HUDEP-2 (cell line): ENCODE results near the gene KIF26B.

Experiments
- DNase-seq, 76 experiments: peaks; one replicate each; lab custom pipeline; 2025; ENCODE audit not compliant: unreplicated experiment in 76 of 76; lab: John Stamatoyannopoulos, UW

Gene KIF26B

GRCh38 chr1:245580651-245581050, 425.9 kb downstream of the KIF26B start:
- no peak for DNase-seq

DNA sequence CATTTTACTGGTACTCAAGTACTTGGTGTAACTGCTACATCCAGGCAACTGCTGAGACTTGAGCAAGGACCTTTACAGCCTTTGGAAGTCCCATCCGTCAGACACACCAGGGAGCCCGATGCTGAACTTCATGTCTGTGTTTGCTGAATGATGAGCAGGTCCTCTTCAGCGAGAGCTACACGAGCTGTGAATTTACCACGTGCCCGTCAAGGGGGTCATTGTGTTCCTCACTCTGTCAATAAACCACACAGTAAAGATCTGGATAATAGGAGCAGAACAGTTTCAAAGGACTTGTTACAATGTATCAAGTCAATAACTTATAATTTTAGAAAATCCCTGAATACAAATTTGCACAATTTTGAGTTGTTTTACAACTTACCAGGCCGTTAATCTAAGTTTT, 427.2 kb downstream of the KIF26B start:
- DNase-seq = no peak

DNA sequence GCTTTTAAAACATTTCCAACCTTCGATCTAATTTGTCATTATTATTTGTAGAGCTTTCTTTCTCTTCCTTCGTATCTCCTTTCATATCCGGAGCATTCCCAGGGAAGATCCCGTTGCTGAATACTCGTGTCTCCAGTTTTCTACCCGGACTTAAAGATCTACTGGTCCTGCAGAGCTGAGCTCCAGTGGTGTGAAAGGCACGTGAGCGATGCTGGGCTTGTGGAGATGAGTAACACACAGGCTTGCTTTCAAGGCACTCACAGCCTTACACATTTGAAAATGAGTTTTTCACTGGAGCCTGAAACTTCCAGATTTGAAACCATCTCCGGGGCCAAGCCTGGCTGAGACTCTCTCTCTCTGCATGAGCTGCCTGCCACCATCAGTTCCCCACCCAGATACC, 428.3 kb downstream of the KIF26B start:
- no peak for DNase-seq

DNA sequence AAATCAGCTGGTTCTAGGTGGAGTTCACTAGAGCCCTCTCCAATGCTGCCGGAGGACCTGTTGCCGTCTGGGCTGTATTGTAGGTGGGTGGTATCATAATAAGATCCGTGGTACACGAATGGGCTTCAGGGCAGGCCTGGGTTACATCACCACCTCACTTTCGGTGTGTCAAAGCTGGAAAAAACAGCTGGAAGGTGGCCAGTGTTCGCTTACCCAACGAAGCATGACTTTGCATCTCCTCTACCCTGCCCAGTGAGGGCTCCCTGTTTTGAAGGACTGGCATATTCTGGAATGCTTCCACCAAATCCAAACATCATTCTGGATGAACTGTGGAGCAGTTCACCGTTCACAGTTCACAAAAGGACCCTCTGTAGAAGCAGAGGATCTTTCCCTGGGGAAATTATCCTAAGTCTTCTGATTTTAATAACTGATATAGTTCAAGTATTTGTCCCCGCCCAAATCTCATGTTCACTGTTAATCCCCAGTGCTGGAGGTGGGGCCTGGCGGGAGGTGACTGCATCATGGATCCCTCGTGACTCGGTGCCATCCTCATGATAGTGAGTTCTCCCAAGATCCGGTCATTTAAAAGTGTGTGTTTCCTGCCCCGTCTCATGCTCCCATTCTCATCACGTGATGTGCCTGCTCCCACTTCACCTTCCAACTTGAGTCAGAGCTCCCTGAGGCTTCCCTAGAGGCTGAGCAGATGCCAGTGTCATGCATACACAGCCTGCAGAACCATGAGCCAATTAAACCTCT, 429.0 kb downstream of the KIF26B start:
- DNase-seq = no peak

- no peak for DNase-seq
Measured at GRCh38 chr1:245585252-245585959, 430.6 kb downstream of the KIF26B start.

GRCh38 chr1:245587435-245588115, 432.8 kb downstream of the KIF26B start:
- DNase-seq = no peak

DNA sequence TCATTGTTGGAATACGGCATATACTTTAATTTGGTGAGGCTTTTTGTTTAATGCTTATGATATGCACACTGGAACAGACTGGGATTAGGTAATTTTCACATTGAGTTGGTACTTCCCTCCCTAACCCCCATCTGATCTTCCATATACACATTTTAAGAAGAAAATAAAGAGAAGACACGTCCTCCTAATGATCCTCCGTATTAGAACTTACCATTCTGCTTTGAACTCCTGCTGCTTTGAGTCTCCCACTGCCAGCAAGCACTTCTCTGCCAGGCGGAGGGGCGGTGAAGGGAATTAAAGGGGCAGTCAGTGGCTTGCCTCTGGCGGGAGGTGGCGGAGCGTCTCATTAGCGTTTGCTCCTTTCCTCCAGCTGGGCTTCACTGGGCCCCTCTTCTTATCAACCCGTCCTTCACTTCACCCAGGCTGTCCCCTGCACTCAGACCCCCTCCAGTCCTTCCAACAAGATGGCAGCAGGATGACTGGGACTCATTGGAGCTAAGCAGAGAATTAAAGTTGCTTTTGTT, 433.4 kb downstream of the KIF26B start:
- no peak for DNase-seq

DNA sequence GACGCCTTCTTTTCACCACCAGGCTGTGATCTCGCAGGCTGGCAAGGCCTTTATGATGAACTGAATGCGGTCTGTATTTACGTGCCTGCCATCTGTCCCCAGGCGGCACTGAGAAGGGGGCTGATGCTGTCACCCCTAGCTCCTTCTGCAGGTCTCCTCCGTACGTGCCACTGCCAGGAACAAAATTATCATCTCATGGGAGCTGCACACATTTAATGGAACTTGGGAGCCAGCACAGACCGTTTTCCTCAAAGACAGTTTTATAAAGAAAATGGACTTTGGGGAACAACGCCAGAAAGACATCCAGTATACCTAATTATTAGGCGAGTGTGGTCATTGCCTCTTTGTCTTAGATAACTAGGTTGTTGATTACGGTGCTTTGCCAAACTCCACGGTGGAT, 434.5 kb downstream of the KIF26B start:
- DNase-seq = no peak

GRCh38 chr1:245589906-245590305, 435.1 kb downstream of the KIF26B start:
- no peak for DNase-seq

GRCh38 chr1:245590726-245591125, 435.9 kb downstream of the KIF26B start:
- no peak for DNase-seq

GRCh38 chr1:245591346-245592188, 436.8 kb downstream of the KIF26B start:
- DNase-seq = no peak

DNA sequence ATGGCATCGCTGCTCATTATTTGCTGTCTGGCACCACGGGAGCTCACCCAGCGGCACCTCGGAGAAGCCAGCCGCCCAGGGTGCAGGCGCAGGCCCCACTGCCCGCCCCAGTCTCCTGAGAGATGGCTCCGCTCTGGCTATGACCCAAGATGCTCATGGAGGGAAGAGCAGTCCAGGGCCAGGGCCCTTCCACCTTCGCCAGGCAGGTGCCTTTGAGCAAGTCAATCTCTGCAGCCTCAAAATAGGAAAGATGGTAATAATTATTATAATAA, 437.3 kb downstream of the KIF26B start:
- DNase-seq = no peak

DNA sequence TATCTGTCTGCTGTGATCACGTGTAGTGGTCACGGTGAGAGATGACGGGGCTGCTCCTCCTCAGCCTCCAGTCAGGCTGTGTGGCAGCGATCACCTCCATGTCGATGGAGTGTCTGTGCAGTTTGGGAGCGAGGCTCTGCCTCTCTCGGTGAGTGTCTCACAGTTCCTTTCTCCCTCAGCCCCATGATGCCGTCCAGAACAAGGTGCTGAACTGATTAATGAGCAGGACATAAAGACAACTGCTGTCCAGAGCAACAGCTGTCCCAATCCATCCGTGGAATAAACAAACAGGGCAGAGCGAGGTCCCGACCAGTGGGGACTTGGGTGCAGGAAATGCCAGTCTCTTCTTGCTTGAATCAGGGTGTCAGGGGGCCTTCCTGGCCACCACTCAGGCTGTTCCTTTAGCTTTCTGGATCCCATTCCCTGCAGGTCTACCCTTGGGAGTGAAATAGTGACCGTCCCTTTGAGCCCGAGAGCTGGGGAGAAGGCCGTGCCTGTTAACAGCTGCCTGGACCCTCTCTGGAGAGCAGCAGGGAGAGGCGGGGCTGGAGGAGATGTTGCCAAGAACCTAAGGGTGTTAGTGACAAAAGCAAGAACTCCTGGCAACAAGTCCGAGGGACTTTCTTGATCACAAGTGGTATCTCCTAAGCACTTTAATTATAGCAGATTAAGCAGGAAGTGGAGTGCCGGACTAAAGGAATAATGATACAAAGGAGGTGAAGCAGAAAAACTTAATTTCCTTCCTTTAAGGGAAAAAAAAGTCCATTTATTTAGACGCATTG, 443.9 kb downstream of the KIF26B start:
- no peak for DNase-seq

- DNase-seq = no peak
Measured at GRCh38 chr1:245599371-245600174, 444.8 kb downstream of the KIF26B start.

GRCh38 chr1:245600658-245601057, 445.9 kb downstream of the KIF26B start:
- no peak for DNase-seq

- DNase-seq = no peak
Measured at GRCh38 chr1:245603311-245603865, 448.6 kb downstream of the KIF26B start.

GRCh38 chr1:245604979-245605378, 450.2 kb downstream of the KIF26B start:
- no peak for DNase-seq

GRCh38 chr1:245605480-245606156, 450.8 kb downstream of the KIF26B start:
- DNase-seq = no peak
